ENCODE measurements around the gene SLC12A3.
A peak's percentile ranks its signal among the peaks of the same experiment; 100 is the strongest.
"Not testable (repeated sequence)": the region's sequence is repeated elsewhere in the genome, so short reads cannot be mapped to it uniquely, and the experiment has no call there.

Gene SLC12A3

DNA sequence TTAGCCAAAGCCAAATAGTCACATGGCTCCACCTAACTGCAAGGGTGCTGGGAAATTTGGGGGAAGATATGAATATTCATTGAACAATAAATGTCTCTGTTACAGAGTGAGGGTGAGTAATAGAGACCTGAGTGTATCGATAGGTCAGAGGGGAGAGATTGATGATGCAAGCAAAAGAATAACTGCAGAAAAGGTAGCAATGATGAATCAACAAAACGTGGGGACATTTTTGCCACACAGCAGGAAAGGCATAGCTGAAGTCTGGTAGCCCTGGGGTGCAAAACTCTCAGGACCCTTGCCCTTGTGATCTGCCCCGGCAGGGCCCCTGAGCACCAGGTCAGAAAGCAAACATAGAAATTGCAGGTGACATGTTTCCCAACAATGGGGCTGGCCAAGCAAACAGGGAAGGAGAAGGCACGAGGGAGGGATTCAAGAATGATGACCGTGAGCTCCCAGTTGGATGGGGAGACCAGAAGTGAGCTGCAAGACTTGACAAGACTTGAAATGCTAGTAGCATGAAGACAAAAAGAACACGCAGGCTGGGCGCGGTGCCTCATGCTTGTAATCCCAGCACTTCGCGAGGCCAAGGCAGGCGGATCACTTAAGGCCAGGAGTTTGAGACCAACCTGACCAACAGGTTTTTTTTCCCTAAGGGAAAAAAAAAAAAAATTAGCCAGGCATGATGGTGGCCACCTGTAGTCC is 54.2 kb downstream of the SLC12A3 start:
- no peak for DNase-seq (ENCODE audit: low read depth in 3 of 3)

DNA sequence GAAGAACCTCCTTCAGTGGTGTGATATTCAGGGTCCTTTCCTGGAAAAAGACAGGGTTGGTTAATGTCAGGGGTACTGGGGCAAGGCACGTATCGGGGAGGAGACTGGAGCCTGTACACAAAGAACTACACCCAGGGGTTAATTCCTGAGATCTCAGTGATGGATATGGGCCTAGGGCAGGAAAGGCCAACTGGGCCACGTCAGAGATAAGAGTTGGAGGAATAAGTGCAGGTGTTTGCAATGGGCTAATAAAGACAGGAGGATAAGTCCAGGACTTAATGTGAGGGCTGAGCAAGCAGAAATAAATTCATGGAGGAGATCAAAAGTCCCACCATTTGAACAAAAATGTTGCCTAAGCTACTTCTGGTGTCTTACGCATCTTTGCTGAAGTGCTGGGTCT is 56.6 kb downstream of the SLC12A3 start:
- no peak for DNase-seq (ENCODE audit: low read depth in 3 of 3)

DNA sequence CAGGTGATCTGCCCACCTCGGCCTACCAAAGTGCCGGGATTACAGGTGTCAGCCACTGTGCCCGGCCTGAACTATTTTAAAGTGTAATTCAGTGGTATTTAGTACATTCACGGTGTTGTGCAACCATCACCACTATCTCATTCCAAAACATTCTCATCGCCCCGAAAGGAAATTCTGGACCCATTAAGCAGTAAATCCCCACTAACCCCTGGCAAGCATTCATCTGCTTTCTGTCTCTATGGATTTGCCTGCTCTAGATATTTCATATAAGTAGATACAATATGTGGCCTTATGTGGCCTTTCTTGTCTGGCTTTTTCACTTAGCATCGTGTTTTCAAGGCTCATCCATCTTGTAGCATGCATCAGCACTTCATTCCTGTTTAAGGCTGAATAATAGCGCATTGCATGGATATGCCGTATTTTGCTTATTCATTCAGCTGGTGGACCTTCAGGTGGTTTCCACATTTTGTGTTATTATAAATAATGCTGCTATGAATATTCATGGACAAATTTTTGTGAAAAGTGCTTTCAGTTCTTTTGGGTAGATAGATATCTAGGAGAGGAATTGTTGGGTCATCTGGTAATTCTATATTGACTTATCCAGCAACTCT is 58.6 kb downstream of the SLC12A3 start:
- DNase-seq (ENCODE audit: low read depth in 3 of 3), result no peak

DNA sequence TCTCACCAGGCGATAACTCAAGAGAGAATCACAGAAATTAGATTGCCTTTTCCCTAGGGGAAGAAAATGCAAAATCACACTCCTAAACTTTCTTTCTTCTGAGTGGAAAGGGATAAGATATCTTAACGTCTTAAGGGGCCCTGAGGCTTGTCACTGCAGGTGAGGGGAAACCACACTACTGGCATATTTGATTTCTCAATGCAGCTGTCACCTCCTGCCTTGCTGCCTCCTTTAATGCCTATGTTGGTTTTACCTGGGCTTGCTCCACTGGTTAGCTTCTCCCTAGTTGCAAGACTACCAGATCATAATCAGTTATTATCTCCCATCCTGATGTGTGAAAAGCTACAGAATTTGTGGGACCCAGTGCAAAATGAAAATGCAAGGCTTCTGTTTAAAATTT is 62.5 kb downstream of the SLC12A3 start:
- no peak for DNase-seq (ENCODE audit: low read depth in 3 of 3)

DNA sequence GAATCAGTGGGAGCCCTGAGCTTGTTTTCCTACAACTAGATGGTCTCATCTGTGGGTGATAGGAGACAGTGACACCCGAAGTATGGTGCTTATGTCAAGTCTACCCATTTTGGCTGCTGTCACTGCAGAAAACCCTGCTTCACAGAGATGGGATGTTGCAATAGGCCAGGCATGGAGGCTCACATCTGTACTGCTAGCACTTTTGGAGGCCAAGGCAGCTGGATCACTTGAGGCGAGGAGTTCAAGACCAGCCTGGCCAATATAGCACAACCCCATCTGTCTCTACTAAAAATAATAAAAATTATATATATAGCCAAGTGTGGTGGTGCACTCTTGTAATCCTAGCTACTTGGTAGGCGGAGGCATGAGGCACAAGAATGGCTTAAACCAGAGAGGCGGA is 64.6 kb downstream of the SLC12A3 start:
- no peak for DNase-seq (ENCODE audit: low read depth in 3 of 3)

DNA sequence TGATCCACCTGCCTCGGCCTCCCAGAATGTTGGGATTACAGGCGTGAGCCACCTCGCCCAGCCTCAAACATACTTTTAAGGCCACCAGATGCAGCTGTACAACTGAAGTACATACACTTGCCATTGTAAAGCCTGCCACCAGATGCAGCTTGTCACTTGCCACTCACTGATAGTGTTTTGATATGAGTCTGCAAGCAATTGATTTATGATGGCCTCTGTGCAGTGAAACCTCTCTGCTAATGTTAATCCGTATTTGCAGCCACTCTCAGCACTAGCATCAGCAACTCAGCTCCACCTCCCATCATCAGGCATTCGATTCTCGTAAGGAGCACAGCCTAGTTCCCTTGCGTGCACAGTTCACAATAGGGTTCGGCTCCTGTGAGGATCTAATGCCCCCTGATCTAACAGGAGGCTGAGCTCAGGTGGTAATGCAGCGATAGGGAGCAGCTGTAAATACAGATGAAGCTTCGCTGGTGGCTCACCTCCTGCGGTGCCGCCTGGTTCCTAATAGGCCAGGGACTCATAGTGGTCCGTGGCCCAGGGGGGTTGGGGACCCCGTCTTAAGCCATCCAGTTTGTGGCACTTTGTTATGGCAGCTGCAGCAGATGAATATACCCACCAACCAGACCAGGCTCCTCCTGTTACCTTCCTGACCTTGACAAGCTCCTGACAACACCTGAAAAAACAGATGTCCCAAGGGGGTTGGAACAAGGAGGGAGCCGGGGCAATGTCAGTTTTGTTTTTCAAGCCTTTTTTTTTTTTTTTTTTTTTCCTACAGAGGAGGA is 65.7 kb downstream of the SLC12A3 start:
- DNase-seq (ENCODE audit: low read depth in 3 of 3), result no peak

DNA sequence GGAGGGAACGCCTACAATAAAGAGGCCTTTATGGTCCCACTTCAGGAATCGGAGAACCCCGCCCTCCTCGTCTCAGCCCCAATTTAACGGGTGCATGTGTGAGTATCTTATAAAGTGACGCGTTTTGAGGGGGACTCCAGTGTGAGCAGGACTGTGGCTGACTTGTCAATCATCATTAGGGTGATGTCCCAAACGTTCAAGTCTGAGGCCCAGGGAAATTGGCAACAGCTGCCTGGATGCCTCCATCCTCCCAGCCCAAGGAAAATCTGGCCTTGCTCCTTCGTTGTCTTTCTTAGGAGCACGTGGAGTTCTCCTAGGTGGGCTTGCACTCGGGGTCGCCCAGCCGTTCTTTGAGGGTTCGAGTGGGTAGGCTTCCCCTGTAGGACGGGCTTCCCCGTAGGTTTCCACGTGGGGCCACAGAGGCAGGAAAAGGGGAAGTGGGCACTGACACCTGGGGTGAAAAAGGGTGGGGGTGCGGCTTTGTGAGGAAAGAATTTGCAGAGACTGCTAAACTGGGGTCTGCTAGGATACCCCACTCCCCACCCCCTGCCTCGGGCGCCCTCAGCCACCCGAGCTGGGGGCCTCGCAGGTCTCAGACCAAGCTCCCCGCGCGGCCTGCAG is 66.4 kb downstream of the SLC12A3 start:
- DNase-seq (ENCODE audit: low read depth in 3 of 3), result no peak

DNA sequence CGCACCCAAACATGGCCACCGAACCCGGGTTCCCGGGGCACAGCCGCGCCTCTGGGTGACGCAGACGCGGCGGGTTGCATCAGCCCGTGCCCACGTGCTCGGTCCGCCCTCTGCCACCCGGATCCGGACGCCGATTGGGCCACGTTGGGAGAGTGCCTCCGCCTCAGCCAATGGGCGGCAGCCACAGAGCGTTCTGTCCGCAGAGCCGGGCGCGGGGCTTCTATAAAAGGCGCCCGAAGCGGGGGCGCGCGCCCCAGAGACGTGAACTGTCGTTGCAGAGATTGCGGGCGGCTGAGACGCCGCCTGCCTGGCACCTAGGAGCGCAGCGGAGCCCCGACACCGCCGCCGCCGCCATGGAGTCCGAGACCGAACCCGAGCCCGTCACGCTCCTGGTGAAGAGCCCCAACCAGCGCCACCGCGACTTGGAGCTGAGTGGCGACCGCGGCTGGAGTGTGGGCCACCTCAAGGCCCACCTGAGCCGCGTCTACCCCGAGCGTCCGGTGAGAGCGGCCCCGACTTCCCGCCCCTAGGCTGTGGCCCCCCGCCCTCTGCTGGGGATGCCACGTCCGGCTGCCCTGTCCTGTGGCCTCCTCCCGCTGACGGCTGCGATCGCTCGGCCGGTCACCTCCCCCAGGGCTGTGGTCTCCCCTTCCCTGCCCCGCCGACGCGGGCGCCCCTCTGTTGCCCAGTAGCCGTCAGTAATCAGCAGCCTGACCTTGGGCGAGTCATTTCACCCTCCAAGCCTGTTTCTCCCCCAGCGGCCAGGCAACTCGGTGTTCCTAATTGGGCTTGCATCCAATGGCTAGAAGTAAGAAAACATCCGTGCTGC is 67.1 kb downstream of the SLC12A3 start, which contains the start of gene HERPUD1:
HERPUD1 (plus strand) TSS at position 251 of the 829 bp plus-strand sequence; CDS start at position 354, 103 bp downstream.
- DNase-seq (ENCODE audit: low read depth in 3 of 3), result peak; percentile 98 to 99 (median 98)

DNA sequence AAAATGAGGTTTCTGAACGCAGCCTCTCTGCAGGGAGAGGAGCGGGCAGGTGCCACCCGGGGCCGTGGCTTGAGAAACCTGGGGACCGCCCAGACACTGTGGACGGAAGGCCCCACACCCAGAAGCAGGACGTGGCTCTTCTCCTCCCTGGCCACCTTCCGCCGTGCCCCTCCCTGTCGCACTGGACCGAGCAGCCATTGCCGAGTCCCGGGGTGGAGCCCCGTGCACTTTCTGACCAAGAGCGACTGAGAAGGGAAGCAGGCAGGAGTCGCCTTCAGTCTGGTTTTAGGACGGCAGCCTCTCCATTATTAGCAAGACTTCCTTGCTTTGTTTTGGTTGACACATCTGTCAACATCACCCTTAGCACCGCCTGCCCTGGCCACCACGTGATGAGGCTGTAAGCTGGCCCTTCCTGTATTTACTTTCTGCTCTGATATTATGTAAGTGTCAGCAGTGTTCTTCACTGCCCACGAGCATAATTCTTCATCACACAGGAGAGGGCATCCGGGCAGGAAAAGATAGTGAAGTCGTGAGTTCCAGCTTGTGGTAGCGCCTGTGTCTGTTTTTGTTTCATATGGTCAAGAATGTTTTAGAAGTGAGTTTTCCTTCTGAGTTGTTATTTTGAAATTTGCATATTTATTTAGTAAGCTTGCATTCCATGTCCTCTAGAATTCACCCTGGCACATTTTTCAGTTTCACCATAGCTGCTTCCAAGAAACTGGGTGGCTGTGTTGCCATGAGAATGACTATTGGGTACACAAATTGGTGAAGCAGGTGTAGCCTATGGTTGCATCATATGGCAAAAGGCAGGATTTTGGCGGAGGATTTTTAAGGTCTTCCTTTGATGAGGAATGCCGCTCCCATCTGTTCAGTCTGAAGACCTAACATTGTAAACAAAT is 68.0 kb downstream of the SLC12A3 start:
- DNase-seq (ENCODE audit: low read depth in 3 of 3), result no peak

DNA sequence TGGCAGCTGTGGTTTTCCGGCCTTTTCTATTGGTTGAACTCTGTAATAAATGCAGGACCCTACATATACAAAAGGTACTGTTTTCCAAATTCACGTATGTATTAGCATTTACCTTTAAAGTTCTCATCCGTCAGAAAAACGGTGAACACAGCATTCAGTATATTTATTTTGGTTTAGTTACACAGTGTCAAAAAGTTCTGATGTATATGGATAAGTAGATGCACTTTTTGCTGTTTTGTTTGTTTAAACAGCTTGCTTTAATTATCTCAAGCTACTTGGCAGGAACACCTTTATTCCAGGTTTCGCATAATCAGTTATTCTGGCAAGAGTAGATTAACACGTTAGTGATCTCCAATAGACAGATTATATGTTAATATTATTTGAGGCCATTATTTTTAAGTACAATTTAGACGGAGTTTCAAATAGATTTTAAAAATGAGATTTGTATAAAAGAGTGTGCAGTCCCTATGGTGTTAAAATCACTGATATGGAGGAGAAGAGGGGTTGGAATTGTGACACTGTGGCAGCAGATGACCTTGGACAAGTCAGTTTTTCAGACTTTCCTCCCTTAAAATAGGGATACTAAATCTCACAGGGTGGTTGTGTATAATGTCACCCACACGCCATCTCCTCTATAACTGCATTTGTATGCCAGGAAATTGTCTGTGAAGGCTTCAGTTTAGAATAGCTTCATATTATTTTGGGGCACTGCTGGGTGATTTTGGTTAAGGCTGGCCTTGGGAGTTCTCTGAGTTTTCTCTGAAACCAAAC is 69.0 kb downstream of the SLC12A3 start:
- DNase-seq (ENCODE audit: low read depth in 3 of 3), result no peak

DNA sequence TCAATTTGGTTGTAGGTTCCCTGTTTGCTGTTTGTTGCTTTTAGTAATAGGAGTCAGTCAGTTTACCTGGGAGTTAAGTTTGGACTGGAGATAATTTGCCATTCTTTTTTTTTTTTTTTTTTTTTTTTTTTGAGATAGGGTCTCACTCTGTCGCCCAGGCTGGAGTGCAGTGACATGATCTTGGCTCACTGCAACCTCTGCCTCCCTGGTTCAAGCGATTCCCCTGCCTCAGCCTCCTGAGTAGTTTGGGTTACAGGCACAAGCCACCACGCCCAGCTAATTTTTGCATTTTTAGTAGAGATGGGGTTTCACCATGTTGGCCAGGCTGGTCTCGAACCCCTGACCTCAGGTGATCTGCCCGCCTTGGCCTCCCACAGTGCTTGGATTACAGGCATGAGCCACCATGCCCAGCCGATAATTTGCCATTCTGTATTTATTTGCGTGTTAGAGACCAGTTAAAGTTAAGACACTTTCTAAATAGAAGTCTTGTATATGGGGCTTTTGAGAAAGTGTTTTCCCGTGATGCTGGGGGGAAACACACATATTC is 69.7 kb downstream of the SLC12A3 start:
- DNase-seq (ENCODE audit: low read depth in 3 of 3), result not testable (repeated sequence)

DNA sequence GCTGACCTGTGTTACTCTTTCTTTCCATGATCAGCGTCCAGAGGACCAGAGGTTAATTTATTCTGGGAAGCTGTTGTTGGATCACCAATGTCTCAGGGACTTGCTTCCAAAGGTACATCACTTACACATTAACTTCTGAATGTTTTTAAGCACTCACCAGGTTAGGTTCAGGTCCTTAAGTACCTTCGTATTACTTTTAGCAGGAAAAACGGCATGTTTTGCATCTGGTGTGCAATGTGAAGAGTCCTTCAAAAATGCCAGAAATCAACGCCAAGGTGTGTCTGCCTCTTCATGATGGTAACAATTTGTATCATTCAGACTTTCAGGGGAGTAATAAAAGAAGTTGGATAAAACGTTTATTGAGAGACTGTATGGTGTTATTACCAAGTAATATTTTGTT is 70.2 kb downstream of the SLC12A3 start:
- DNase-seq (ENCODE audit: low read depth in 3 of 3), result no peak

DNA sequence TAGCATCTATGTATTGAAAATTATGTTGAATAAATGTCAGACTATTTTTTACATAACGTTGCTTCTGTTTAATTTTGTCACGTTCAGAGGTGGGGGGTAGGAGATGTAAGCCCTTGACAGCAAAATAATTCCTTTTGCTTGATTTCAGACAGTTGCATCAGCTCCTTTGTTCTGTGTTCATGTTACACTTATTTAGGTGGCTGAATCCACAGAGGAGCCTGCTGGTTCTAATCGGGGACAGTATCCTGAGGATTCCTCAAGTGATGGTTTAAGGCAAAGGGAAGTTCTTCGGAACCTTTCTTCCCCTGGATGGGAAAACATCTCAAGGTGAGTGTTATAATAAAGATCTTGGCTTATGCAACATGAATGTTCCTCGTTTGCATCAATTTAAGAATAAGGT is 71.5 kb downstream of the SLC12A3 start:
- no peak for DNase-seq (ENCODE audit: low read depth in 3 of 3)

DNA sequence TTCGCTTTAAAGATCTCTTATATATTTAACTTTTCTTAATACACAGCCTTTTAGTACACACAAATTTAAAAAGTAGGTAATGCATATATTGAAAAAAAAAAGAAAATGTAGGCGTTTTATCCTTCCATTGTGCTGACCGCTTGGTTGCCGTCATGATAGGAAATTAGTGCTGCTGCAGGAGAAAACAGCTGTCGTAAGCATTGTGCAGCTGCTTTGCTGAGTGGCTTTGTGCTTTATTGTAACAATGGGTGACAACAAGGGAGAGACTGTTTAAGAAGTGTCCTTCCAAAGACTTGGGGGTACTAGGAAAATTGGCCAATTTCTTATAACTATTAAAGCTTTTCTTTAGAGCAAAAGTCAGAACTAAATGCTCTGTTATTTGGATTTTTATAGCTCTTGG is 71.9 kb downstream of the SLC12A3 start:
- no peak for DNase-seq (ENCODE audit: low read depth in 3 of 3)

DNA sequence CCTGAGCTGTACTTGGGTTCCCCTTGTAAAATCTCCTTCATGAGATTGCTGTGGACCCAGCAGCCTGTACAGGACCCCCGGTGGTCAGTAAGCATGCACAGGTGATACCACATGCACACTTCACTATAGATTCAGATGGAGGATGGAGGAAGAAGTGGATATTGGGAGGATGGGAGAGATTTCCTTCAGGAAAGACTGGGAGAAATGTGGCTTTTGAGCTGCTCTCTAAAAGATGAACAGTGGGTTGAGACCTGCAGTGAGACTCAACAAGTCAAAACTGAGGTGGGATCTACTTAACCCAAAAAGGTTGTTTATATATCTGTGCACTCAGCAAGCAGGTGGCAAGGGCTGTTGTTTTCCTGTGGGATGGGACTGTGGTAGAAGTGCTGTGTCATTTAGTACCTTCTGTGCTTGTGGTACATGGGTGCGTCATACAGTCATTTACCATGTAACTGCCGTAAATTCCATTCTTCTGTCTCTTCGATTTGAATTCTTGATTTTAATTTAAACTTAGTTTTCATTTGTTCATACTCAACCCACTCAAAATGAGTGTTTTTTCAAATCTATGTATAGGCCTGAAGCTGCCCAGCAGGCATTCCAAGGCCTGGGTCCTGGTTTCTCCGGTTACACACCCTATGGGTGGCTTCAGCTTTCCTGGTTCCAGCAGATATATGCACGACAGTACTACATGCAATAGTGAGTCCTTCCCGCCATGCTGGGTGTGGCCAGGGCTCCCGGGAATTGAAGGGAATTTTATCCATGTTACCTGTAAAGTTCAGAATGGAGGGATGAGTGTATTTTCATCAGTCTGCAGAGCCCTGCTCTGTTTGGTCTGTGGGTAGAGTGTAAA is 73.9 kb downstream of the SLC12A3 start:
- DNase-seq (ENCODE audit: low read depth in 3 of 3), result peak in 1 of 3 donors; percentile 50

DNA sequence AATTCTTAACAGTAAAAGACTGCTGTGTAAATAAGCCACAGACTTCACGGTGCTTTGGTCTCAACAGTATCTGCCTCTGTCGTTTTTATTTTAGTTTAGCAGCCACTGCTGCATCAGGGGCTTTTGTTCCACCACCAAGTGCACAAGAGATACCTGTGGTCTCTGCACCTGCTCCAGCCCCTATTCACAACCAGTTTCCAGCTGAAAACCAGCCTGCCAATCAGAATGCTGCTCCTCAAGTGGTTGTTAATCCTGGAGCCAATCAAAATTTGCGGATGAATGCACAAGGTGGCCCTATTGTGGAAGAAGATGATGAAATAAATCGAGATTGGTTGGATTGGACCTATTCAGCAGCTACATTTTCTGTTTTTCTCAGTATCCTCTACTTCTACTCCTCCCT is 74.8 kb downstream of the SLC12A3 start:
- no peak for DNase-seq (ENCODE audit: low read depth in 3 of 3)

DNA sequence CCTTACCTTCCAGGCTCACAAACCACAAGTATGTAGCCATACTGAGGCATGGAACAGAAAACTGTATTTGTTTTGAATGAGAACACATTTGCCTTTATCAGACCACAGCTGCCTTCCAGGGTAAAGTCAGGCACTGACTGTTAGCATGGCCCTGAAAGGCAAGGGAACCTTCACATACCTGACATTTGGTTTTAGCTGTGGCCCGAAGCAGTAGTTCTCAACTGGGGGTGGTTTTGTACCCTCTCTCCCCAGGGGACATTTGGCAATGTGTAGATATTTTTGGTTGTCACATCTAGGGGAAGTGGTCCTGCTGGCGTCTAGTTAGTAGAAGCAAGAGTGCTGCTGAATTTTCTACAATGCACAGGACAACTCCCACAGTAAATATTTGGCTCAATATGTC is 76.1 kb downstream of the SLC12A3 start:
- DNase-seq (ENCODE audit: low read depth in 3 of 3), result no peak

DNA sequence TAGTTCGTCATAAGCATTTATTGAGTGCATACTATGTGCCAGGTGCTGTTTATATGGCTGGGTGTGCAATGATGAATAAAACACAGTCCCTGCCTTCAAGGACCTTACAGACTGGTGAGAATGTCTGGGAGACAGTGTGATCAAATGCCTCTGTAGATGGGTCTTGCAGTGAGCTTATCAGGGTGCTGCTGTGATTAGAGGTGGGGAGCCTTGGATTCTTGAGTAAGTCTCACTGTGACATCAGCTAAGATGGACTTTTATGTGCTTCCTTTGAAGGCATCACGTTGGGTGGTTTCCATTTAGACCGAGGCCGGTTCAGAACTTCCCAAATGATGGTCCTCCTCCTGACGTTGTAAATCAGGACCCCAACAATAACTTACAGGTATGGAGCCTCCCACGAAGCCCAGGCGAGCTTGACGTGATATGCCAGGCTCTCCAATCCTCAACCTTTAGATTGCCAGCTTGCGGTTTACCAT is 76.9 kb downstream of the SLC12A3 start:
- no peak for DNase-seq (ENCODE audit: low read depth in 3 of 3)

All from stimulated activated CD4-positive, alpha-beta T cell treated with anti-CD3 and anti-CD28 coated beads, TNF-alpha, amount 100 ng/mL, for 48 hours (primary cell).